Adrenal gland (tissue), 12 donors: Measurements from ENCODE around the gene ATXN3. TPM values are rescaled to one million over a fixed set of nuclear protein-coding genes. Genes with fewer than 3 reads are reported as not detected.

Experiments
- DNase-seq, 7 donors: peaks; one replicate each; pipeline ENCODE4 v3.0.0-alpha.2; 2019 to 2020
- H3K27ac ChIP-seq, 5 donors: fragments of 200-600 bp; sonication (generic) in 4 of 5; 1 replicate in 3 of 5; 2 replicates in 2 of 5; pipeline versions ENCODE4 v1.5.1 to v1.8.0; 2016 to 2020; ENCODE audit warnings: mild to moderate bottlenecking in 1 of 5
- H3K27me3 ChIP-seq: fragments of 200-600 bp; 2 replicates; pipeline ENCODE4 v1.8.0; 2021
- H3K36me3 ChIP-seq, 2 donors: fragments of 200-600 bp; replicated peaks in 1 of 2; 1 replicate in 1 of 2; 2 replicates in 1 of 2; pipeline versions ENCODE4 v1.5.1 to v1.8.0; 2018 to 2022
- H3K4me1 ChIP-seq, 2 donors: fragments of 200-600 bp; replicated peaks in 1 of 2; 1 replicate in 1 of 2; 2 replicates in 1 of 2; pipeline versions ENCODE4 v1.5.1 to v1.8.0; 2018 to 2021
- H3K4me3 ChIP-seq, 4 donors: fragments of 200-600 bp; sonication (generic) in 3 of 4; one replicate each; pipeline ENCODE4 v1.5.1; 2016 to 2018
- H3K9me3 ChIP-seq, 3 donors: fragments of 200-600 bp; sonication (generic) in 1 of 3; replicated peaks in 1 of 3; 1 replicate in 2 of 3; 2 replicates in 1 of 3; pipeline versions ENCODE4 v1.5.1 to v1.8.0; 2016 to 2021
- CTCF ChIP-seq, 6 experiments: fragments of 450-650 bp in 4 of 6; fragments of 200-600 bp in 2 of 6; sonication (generic) in 1 of 6; IDR thresholded peaks; 1 replicate in 5 of 6; 2 replicates in 1 of 6; pipeline versions ENCODE4 v1.5.1 to v1.8.0; 2016 to 2021; ENCODE audit warnings: antibody characterized with exemption in 6 of 6, mild to moderate bottlenecking in 2 of 6, moderate library complexity in 1 of 6
- POLR2A ChIP-seq, 2 donors: fragments of 450-650 bp; IDR thresholded peaks; one replicate each; pipeline ENCODE4 v1.6.1; 2017; ENCODE audit warnings: antibody characterized with exemption in 2 of 2, mild to moderate bottlenecking in 2 of 2, moderate library complexity in 1 of 2
- WGBS, 4 donors: extraction: QIAGEN DNeasy Blood & Tissue Kit in 2 of 4; methylation state at CpG; one replicate each; pipeline versions ENCODE4 v1.1.5 to v1.1.7; 2013 to 2017; 5-methylcytosine and 5-hydroxymethylcytosine counted together
- intact Hi-C, 2 donors: fragments of 100-400 bp; cut with DNase I; formaldehyde crosslinking; loops; one replicate each; pipeline versions ENCODE4 v1.14.1 to v1.15.0; 2022 to 2023
- polyA plus RNA-seq, 3 donors: library from polyadenylated mRNA; stranded (reverse); fragments of 200-250 nt in 2 of 3; fragments of 350-450 nt in 1 of 3; fragmentation: Illumina TruSeq in 1 of 3; extraction: RNeasy Lipid Tissue Mini Kit (QIAGEN cat#74804) in 1 of 3; gene quantifications; one replicate each; pipeline ENCODE4 v1.2.3, GENCODE V29; 2013 to 2014
- total RNA-seq, 9 donors: library from RNA; depleted of rRNA in 4 of 9; stranded (reverse); fragments of >200 nt in 4 of 9; fragments of 120-200 nt in 1 of 9; fragmentation: NEBNext Ultra II Directional in 1 of 9; extraction: Animal tissue kit (Norgen Biotek cat#: 25700) in 1 of 9; gene quantifications; one replicate each; pipeline versions ENCODE4 v1.1.0 to v1.2.4, GENCODE V29; 2013 to 2023
- donor health status: healthy with polysubstance abuse.
- donor health status: Bipolar disorder and iron deficiency.
- donor health status: DM: yes; HTN: yes; CAD: no.
- donor health status: DM: no; HTN: no; CAD: no.
- donor health status: DM: no; HTN: no; CAD: no.
- donor health status: DM: yes; HTN: yes; CAD: no.

The ATXN3 gene
- total and polyA plus RNA-seq, 12 donors, result 9.0 to 62.8 (median 23.1) TPM

DNA sequence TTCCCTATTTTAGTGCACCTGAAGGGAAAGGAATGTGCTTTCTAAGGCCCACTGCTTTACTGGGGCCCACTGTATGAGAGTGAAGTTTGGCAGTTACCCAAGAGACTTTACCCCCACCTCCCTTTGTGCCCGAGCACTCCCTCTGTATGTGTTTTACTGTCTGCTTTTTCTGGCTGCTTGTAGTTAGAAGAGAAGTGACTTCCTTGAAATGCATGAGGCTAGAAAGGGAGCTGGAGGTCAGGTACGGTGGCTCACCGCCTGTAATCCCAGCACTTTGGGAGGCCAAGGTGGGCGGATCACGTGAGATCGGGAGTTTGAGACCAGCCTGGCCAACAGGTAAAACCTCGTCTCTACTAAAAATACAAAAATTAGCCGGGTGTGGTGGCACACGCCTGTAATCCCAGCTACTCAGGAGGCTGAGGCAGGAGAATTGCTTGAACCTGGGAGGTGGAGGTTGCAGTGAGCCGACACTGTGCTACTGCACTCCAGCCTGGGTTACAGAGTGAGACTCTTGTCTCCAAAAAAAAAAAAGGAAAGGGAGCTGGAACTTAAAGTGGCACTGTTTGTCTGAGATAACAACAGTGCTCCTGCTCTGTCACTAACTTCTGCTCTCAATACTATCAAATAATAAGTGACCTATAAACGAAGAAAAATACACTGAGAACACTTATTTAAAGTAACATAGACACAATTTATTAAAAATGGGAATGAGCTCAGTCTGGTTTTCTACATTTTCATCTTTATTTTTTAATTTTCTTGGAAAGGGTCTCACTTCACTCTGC, 72.3 kb downstream of the ATXN3 start:
- Histone ChIP-seq H3K9me3 (no peaks in the 10 kb centered on the region), H3K4me3 (no peak overlapping the region), H3K36me3 (peaks cover 0 to 21% of the 10 kb centered on the region in 2 donors), H3K4me1 (peaks cover 7 to 42% of the 10 kb centered on the region in 2 donors), H3K27me3 (no peaks in the 10 kb centered on the region), H3K27ac (no peak overlapping the region)
- intact Hi-C loops, result no loop called here
- TF ChIP-seq CTCF (IDR thresholded peaks at IDR 0.05), result no peak
- TF ChIP-seq POLR2A (IDR thresholded peaks at IDR 0.05), result no peak
- WGBS, 4 donors, result 90 to 97% (median 96%) methylated on average over 11 of the region's 11 CpGs
- no peak for DNase-seq

GRCh38 chr14:92033433-92033832, 72.9 kb downstream of the ATXN3 start:
- TF ChIP-seq CTCF (IDR thresholded peaks at IDR 0.05) (no peak), POLR2A (IDR thresholded peaks at IDR 0.05) (no peak)
- intact Hi-C loops, result no loop called here
- Histone ChIP-seq H3K4me1 (peaks cover 7 to 38% of the 10 kb centered on the region in 2 donors), H3K4me3 (no peak overlapping the region), H3K27me3 (no peaks in the 10 kb centered on the region), H3K9me3 (no peaks in the 10 kb centered on the region), H3K36me3 (peaks cover 0 to 21% of the 10 kb centered on the region in 2 donors), H3K27ac (no peak overlapping the region)
- no peak for DNase-seq
- 95 to 100% (median 97%) methylated on average over 1 of the region's 1 CpG for WGBS, 4 donors

GRCh38 chr14:92026548-92027190, 79.7 kb downstream of the ATXN3 start:
- Histone ChIP-seq H3K27me3 (no peaks in the 10 kb centered on the region), H3K27ac (no peak overlapping the region), H3K36me3 (peaks cover 0 to 16% of the 10 kb centered on the region in 2 donors), H3K4me3 (no peak overlapping the region), H3K4me1 (peaks cover 0 to 4% of the 10 kb centered on the region in 2 donors), H3K9me3 (no peaks in the 10 kb centered on the region)
- intact Hi-C loops, result no loop called here
- no peak for DNase-seq
- TF ChIP-seq POLR2A (IDR thresholded peaks at IDR 0.05) (no peak), CTCF (IDR thresholded peaks at IDR 0.05) (no peak)
- WGBS, 4 donors, result 87 to 90% (median 89%) methylated on average over 21 of the region's 21 CpGs

DNA sequence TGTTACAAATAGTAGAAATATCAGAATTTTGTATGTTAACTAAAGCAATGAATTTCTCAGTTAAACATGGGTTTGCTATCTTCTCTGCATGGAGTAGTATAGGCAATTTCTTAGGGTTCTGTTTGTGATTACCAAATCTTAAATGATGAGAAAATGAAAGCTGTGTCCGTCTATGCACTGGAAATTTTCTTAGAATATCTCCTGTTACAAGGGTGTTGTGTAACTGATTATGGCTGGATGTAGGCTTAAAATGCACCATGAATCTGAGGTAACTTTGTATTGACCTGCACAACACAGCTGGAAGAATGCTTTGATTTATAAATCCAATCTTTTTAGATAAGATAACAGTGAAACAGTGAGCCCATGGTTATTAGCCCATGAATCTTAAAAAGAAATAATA, 84.3 kb downstream of the ATXN3 start:
- H3K36me3 ChIP-seq, result peaks cover 0 to 13% of the 10 kb centered on the region in 2 donors

More for the DNA sequence above, 84.3 kb downstream of the ATXN3 start:
- Histone ChIP-seq H3K4me1 (no peaks in the 10 kb centered on the region), H3K9me3 (no peaks in the 10 kb centered on the region), H3K27me3 (no peaks in the 10 kb centered on the region), H3K27ac (peak overlapping the region in 1 of 5 donors; percentile 7), H3K4me3 (no peak overlapping the region)
- no peak for TF ChIP-seq CTCF (IDR thresholded peaks at IDR 0.05)
- TF ChIP-seq POLR2A (IDR thresholded peaks at IDR 0.05), result no peak
- WGBS, 4 donors, result 56 to 61% (median 58%) methylated on average over 1 of the region's 1 CpG
- DNase-seq, result no peak
- intact Hi-C loops, result no loop called here
